ENCODE data around the gene ARFIP1.
"Not testable (repeated sequence)": the region's sequence is repeated elsewhere in the genome, so short reads cannot be mapped to it uniquely, and the experiment has no call there.

ARFIP1 gene

DNA sequence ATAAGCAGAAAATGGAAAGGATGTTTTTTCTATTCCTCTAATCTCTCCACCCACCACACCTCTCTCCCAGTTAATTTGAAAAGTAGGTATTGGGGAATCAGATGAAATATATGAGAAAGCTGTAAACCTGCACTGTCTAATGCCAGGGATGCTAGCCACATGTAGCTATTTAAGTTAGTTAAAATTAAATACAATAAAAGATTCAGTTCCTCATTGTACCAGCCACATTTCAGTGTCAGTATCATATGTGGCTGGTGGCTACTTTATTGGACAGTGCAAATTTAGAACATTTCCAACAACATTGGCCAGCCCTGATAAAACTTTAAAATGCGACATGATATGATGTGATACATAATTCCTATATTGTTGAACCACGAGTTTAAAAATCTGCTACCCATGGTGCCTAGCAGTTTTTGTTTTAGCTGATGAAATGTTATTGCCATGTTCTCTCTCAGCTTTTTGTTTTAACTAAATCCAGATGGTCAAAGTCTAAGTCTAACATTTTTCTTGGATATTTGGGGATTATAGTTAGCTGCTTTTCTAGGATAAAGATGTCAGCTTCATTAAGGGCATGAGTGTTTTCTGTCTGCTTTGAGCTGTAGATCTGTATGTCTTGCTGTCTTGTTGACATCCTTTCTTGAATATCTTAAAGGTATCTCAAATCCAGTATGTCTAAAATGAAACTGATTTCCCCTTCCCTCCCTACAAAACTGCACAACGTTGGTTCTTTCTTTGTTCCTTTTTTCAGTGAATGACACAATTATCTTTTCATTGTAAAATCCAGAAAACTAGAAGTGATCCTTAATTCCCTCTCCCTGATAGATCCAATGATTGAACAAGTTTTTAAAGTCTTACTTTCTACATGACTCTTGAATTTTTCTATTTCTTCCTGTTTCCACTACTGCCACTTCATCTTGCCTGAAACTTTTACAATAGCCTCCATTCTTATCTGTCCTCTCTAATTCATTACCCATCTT is 6.2 kb downstream of the ARFIP1 start:
- no peak for FAIRE-seq

DNA sequence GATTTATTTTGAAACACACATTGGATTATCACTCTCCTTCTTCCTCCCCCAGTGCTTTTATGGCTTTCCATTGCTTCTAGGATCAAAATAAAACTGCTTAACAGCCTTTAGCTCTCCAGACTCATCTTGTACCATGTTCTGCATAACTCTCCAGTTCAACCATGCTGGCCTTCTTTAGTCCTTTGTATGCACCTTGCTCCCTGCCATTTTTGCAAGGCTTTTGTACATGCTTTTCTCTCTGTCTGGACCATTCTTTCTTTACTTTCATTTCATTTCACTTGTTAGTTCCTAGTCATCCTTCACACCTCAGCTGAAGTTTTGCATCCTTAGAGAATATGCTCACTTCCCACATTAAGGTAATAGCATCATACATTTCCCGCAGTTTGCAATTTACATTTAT is 6.9 kb downstream of the ARFIP1 start:
- FAIRE-seq, result no peak

DNA sequence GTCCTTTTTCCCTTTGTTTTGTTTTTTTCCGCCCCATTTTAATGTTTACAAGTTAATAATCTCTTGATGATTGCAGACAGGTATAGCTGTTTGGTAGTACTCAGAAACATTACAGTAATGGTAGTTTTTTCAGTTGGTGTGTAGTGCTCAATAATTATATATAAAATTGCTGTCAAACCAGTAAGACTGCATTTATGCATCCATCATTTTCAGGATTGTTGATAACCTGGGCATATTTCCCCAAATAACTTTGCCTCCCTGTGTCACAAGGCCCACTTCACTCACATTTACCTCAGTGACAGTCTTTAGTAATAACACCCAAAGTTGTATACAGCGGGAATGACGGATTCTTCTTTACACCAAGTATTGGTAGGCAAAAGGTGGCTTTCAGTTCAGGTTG is 16.1 kb downstream of the ARFIP1 start:
- FAIRE-seq, result no peak

DNA sequence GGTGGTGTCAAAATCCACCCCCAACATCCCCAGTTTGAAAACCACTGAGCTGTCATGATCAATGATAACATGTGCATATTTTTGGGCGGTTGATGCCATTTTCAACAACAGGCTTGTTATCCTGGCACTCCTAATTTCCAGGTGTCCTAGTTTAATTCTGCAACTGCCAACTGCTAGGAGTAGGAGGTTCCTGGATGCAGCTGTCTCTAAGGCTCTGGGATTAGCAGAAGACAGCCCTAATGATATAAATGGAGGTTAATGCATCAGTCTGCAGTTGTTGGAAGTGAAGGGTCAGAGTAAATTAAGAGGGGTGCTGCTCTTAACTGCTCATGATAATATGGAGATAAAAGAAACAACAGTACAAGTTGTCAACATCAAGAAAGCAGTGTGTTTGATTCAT is 23.8 kb downstream of the ARFIP1 start:
- FAIRE-seq, result no peak

DNA sequence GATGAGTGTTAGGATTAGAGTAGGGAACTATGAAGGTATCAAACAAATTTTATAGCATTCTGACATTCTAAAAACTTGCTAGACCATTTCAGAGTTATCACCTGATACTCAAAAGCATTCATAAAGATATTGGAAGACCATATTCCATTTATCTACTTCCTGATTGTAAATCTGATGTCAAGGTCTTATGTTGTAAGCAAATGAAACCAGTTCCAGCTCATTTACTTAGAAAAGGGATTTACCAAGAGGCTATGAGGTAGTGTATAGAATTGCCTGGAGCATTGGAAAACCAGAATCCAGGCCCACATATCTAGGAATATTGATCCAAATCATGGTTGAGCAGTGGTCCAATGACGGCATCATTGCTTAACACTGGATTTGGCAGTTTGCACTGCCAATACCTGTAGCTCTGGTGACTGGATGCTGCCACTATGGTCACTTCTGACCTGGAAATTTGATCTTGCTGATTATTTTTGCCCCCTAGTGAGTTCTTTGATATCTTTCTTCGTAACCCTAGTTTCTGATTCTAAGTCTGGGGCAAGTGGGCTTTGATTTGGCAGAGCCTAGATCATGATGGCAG is 25.4 kb downstream of the ARFIP1 start:
- no peak for FAIRE-seq

DNA sequence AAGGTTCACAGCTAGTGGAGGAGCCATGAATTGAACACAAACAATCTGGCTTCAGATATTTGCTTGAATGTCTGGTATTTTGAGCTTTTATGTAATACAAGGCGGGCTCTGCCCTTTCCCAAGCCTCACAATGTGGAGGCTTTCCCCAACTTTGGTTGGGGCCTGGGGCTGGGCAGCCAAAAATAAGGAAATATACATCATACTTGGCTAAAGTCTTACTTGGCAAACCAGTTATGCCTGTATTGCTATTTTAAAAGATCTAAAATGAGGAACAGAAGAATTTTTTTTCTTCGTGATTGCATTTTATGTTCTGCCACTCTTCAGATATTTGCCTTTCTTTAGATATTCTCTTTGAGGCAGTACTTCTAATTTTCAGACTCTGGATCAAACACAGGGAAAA is 26.1 kb downstream of the ARFIP1 start:
- FAIRE-seq, result no peak

DNA sequence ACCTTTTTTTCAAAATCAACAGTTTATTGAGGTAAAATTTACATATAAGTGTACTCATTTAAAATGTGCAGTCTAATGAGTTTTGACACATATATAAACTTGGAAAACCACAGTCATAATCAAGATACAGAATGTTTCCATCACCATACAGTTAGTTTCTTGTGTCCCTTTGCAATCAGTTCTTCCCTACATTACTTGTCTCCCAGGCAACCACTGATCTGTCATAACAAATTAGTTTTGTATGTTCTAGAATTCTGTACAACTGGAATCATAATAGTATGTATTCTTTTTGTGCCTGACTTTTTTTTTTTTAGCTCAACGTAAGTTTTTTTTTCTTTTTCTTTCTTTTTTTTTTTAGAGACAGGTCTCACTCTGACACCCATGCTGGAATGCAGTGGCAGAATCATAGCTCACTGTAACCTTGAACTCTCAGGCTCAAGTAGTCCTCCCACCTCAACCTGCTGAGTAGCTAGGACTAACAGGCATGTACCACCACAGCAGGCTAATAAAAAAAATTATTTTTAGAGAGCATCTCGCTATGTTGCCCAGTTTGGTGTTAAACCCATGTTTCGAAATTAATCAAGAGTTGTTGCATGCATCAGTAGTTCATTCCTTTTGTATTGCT is 26.9 kb downstream of the ARFIP1 start:
- no peak for FAIRE-seq

DNA sequence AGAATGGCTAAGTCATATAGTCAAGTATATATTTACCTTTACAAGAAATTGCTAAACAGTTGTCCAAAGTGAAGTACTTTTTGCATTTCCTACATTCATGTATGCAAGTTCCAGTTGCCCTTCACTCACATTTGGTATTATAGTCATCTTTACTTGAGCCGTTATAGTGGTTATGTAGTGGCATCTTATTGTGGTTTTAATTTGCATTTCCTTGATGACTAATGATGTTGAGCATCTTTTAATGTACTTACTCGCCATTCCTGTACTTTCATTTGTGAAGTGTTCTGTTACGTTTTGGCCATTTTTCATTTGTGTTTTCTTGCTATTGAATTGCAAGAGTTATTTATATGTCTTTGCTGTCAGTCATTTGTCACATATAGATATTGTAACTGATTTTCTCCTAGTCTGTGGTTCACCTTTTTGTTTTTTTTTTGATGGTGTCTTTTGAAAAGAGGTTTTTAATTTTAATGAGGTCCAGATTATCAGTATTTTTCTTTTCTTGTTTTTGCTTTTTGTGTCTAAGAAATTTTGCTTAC is 27.6 kb downstream of the ARFIP1 start:
- no peak for FAIRE-seq

DNA sequence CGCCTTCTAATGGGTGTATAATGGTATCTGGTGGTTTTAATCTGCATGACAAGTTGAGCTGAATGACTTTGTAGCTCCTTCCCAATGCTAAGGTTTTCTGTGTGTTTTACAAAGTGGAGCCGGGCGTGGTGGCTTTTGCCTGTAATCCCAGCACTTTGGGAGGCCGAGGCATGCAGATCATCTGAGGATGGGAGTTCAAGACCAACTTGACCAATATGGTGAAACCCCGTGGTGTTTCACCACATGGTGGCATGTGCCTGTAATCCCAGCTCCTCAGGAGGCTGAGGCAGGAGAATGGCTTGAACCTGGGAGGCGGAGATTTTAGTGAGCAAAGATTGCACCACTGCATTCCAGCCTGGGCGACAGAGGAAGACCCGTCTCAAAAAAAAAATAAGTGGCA is 28.9 kb downstream of the ARFIP1 start:
- FAIRE-seq, result no peak

DNA sequence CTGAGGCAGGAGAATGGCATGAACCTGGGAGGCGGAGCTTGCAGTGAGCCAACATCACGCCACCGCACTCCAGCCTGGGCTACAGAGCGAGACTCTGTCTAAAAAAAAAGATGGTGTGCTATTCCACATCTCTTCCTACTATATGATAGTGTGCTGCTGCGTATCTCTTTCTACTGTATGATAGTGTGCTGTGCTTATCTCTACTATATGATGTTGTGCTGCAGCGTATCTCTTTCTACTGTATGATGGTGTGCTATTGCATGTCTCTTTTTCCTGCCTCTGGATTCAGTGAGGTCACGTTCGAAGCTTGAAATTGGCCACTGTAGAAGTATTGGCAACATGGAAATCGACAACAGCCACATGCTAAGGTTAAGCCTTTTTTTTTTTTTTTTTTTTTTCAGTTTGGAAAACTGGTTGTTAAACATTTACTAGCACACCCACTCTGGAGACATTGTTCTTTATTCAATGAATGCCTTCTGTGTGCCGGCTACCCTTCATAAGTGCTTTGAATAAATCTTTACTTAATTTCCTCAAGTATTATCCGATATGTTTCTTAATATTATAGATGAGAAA is 31.0 kb downstream of the ARFIP1 start:
- no peak for FAIRE-seq

DNA sequence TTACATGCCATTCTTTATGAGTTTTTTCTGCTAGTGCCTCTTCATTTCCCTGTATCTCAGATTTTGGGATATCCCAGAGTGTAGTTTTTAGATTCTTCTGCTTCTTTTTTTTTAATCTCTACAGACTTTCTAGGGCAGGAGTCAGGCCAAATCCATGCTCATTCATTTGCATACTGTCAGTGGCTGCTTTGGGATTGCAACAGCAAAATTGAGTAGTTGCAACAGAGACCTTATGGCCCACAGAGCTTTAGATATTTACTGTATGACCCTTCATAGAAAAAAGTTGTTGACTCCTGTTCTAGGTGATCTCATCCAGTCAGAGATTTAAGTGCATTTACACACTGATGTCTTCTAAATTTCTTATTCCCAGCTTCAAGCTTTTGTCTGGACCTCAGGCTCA is 35.3 kb downstream of the ARFIP1 start:
- FAIRE-seq, result no peak

DNA sequence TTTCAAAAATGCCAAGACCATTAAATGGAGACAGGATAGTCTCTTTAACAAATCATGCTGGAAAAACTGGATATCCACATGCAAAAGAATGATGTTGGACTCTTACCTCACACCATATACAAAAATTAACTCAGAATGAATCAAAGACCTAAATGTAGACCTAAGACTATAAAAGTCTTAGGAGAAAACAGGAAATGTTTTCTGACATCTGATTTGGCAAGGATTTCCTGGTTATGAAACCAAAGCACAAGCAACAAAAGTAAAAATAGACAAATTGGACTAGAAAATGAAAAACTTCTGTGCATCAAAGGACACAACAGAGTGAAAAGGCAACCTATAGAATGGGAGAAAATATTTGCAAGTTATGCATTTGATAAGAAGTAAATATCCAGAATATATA is 37.6 kb downstream of the ARFIP1 start:
- no peak for FAIRE-seq

DNA sequence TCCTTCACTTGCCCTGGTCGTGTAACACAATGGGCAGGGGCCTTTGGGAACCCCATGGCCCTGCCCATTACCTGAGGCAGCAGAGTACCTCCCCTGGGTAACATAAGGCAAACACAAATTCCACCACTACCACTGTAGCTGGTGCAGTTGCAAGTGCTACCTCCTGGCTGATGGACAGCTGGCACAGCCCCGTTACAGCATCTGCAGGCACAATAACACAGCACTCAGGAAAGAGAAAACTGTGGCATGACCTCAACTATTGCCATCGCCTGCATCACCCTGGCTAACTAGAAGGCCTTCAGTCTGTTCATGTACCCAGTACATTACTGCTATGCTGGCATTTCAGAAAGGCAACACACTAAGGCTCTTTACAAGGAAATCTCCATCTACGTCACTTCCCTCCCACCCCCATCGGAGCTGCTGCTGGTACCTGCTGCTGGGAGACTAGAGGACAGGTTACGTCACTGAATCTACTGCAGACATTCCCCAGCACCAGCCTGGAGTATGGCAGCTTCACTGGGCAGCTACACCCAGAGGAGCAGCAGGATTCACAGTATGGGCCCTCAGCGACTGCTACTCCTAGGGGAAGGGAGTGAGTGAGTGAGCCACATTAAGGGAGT is 39.4 kb downstream of the ARFIP1 start:
- FAIRE-seq, result no peak

DNA sequence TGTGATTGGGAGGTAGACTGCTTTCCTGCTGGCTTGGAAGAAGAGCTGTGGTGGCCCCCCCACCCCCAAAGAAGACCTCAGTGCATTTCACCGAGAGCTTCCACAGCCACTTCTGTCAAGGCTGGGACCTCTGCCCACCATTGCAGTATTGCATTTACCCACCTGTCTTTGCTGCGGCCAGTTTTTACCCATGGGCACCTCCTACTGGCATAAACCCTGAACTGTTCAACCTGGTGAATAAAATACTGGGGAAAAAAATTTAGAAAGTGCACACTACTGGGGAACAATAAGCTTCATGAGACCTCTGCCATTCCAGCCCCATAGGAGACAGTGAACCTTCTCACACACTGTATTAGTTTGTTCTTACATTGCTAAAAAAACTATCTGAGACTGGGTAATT is 40.3 kb downstream of the ARFIP1 start:
- no peak for FAIRE-seq

DNA sequence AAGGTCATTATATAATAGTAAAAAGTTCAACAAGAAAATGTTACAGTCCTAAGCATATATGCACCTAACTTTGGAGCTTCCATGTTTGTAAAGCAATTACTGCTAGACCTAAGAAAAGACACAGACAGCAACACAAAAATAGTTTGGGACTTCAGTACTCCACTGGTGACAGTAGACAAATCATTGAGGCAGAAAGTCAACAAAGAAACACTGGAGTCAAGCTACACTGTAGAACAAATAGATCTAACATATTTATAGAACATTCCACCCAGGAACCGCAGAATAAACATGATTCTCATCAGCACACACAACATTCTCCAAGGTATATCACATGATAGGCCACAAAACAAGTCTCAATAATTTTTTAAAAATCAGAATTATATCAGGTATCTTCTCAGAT is 42.6 kb downstream of the ARFIP1 start:
- FAIRE-seq, result no peak

DNA sequence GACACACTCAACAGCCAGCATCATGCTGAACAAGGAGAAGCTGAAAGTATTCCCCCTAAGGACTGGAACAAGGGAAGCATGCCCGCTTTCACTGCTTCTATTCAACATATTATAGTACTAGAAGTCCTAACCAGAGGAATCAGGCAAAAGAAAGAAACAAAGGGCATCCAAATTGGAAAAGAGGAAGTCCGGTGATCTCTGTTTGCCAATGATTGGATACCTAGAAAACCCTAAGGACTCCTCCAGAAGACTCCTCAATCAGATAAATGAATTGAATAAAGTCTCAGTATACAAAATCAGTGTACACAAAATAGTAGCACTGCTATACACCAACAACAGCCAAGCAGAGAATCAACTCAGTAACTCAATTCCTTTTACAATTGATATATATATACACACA is 44.8 kb downstream of the ARFIP1 start:
- FAIRE-seq, result no peak

DNA sequence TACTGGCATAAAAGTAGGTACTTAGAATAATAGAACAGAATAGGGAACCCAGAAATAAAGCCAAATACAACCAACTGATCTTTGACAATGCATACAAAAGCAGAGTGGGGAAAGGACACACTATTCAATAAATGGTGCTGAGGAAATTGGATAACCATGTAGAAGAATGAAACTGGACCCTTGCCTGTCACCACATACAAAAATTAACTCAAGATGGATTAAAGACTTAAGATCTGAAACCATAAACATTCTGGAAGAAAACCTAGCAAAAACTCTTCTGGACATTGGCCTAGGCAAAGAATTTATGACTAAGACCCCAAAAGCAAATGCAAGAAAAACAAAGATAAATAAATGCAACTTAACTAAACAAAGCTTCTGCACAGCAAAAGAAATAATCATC is 45.6 kb downstream of the ARFIP1 start:
- FAIRE-seq, result no peak

DNA sequence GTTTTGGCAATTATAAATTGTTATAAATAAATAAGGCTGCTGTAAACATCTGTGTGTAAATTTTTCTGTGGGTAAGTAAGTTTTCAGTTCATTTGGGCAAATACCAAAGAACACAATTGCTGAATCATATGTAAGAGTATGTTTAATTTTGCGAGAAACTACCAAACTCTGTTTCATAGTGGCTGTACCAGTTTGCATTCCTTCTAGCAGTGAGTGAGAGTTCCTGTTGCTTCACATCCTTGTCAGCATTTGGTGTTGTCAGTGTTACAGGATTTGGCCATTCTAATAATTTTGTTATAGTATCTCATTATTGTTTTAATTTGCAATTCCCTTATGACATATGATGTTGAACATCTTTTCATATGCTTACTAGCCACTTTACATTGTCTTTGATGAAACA is 48.4 kb downstream of the ARFIP1 start:
- no peak for FAIRE-seq

DNA sequence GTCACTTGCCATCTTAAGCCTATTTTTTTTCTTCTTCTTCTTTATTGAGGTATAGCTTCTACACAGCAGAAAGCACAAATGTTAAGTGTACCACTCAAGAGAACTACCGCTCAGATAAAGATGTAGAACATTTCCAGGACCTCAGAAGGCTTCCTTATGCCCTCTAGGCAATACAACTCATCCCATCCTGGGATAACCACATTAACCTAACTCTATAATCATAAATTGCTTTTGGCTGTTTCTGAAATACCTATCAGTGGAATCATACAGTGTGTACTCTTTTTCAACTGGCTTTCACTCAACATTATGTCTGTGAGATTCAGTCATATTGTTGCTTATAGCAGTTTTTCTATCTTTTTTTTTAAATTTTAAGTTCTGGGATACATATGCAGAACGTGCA is 51.7 kb downstream of the ARFIP1 start:
- FAIRE-seq, result no peak

DNA sequence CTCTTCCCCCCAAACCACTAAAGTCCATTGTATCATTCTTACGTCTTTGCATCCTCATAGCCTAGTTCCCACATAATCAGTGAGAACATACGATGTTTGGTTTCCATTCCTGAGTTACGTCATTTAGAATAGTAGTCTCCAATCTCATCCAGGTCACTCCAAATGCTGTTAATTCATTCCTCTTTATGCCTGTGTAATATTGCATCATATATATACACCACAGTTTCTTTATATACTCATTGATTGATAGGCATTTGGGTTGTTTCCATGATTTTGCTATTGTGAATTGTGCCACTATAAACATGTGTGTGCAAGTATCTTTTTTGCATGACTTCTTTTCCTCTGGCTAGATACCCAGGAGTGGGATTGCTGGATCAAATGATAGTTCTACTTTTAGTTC is 57.2 kb downstream of the ARFIP1 start:
- FAIRE-seq, result no peak

DNA sequence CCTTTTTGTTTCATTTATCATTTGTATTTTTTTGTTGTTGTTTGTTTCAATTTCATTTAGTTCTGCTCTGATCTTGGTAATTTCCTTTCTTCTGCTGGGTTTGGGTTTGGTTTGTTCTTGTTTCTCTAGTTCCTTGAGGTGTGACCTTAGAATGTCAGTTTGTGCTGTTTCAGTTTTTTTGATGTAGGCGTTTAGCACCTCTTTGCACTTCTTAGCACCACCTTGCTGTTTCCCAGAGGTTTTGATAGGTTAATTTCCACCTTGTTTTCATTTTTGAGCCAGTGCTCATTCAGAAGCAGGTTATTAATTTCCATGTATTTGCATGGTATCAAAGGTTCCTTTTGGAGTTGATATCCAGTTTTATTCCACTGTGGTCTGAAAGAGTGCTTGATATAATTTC is 60.0 kb downstream of the ARFIP1 start:
- not testable (repeated sequence) for FAIRE-seq

DNA sequence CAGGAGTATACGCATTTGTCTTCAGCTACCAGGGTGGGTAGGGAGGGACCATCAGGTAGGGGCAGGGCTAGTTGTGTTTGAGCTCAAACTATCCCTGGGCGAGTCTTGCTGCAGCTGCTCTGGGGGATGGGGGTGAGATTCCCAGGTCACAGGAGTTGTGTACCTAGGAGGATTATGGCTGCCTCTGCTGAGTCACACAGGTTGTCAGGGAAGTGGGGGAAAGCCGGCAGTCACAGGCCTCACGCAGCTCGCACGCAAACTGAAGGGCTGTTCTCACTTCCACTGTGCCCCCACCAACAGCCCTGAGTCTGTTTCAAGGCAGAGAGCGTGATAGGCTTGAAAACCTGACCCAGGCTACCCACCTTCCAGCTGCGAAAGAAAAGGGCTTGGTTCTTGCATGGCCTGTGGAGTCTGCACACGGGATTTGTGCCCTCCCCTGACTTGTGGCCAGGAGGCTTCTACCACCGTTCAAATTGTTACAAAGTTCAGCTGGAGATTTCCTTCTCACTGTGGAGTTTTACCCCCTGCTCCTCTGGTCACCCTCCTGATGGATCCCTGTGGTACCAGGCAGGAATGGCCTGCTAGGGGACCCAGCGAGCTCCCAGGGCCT is 63.8 kb downstream of the ARFIP1 start:
- FAIRE-seq, result no peak

DNA sequence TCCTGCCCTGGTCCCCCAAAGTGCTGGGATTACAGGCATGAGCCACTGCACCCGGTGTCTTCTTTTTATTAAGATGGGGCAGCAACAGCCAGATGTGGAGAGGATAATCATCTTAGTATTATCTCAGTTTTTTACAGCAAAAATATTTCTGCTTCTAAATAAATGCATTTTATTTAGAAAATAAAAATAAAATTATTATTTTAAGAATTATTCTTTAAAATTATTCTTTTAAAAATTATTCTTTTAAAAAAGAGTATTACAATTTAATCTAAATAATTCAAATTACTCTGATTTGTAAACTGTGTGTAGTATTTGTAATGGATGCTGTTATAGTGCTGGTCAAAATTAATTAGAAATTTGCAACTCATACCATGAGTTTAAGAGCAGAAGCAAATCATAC is 67.6 kb downstream of the ARFIP1 start:
- FAIRE-seq, result peak; percentile 71
